HepG2 (cell line): ENCODE data around the gene TBC1D16. TPM values are rescaled to one million over a fixed set of nuclear protein-coding genes. Genes with fewer than 3 reads are reported as not detected.
A peak's percentile ranks its signal among the peaks of the same experiment; 100 is the strongest.

Experiments
- CHD4 ChIP-seq: fragments of 200-600 bp; sonication (generic); IDR thresholded peaks from 2 replicates; pipeline ENCODE4 v1.7.0; 2017; ENCODE audit warnings: mild to moderate bottlenecking, low read length, borderline replicate concordance
- PITX1 ChIP-seq: sonication (generic); formaldehyde crosslinking; IDR thresholded peaks from 2 replicates; pipeline ENCODE4 v1.5.1; 2020; ENCODE audit warnings: mild to moderate bottlenecking, missing genetic modification reagents
- RARA ChIP-seq: IDR thresholded peaks from 2 replicates; pipeline ENCODE4 v1.6.1; 2016; ENCODE audit warnings: missing genetic modification reagents, missing compliant biosample characterization
- RBM22 ChIP-seq: fragments of 200-400 bp; formaldehyde crosslinking; optimal IDR thresholded peaks from 2 replicates; pipeline ENCODE3; 2017; ENCODE audit warnings: mild to moderate bottlenecking, low read length, moderate library complexity
- RXRB ChIP-seq: IDR thresholded peaks from 2 replicates; pipeline ENCODE4 v1.6.1; 2016; ENCODE audit warnings: borderline replicate concordance, missing genetic modification reagents, missing compliant biosample characterization
- TAF15 ChIP-seq: fragments of 200-400 bp; formaldehyde crosslinking; IDR thresholded peaks from one replicate; pipeline ENCODE4 v1.6.1; 2018; ENCODE audit warnings: mild to moderate bottlenecking, low read depth, low read length; ENCODE audit not compliant: poor library complexity, severe bottlenecking
- TIGD3 ChIP-seq: sonication (generic); formaldehyde crosslinking; IDR thresholded peaks from 2 replicates; pipeline ENCODE4 v1.5.1; 2020; ENCODE audit warnings: mild to moderate bottlenecking, missing genetic modification reagents, borderline replicate concordance
- ZBTB20 ChIP-seq: sonication (generic); formaldehyde crosslinking; IDR thresholded peaks from 2 replicates; pipeline ENCODE4 v1.8.1; 2023; ENCODE audit warnings: missing genetic modification reagents, low read depth, mild to moderate bottlenecking, borderline replicate concordance
- ZBTB4 ChIP-seq: sonication (generic); formaldehyde crosslinking; IDR thresholded peaks from 2 replicates; pipeline ENCODE4 v1.4.0; 2020; ENCODE audit warnings: missing genetic modification reagents, mild to moderate bottlenecking, borderline replicate concordance
- ZNF18 ChIP-seq: sonication (generic); formaldehyde crosslinking; IDR thresholded peaks from 2 replicates; pipeline ENCODE4 v1.8.0; 2022; ENCODE audit warnings: mild to moderate bottlenecking, missing genetic modification reagents; ENCODE audit not compliant: insufficient replicate concordance
- ZNF33B ChIP-seq: sonication (generic); formaldehyde crosslinking; IDR thresholded peaks from 2 replicates; pipeline ENCODE4 v1.5.1; 2020; ENCODE audit warnings: mild to moderate bottlenecking, missing genetic modification reagents
- ZNF468 ChIP-seq: sonication (generic); formaldehyde crosslinking; IDR thresholded peaks from 2 replicates; pipeline ENCODE4 v1.8.0; 2022; ENCODE audit warnings: mild to moderate bottlenecking, moderate library complexity, missing genetic modification reagents
- ZNF800 ChIP-seq: sonication (generic); formaldehyde crosslinking; IDR thresholded peaks from 2 replicates; pipeline ENCODE4 v1.4.0; 2020; ENCODE audit warnings: missing genetic modification reagents
- polyA plus RNA-seq, 8 experiments: library from polyadenylated mRNA; depleted of rRNA in 3 of 8; stranded (reverse) in 7 of 8; unstranded in 1 of 8; fragments of >200 nt; fragmentation: Illumina TruSeq in 4 of 8; extraction: Trizol in 4 of 8; gene quantifications; 2 replicates each; pipeline versions ENCODE4 v1.2.1 to v1.2.3, GENCODE V29; 2011 to 2016; ENCODE audit warnings: low read depth in 4 of 8, missing spikeins in 1 of 8, mixed read lengths in 1 of 8; ENCODE audit not compliant: insufficient read depth in 1 of 8
- total RNA-seq, 5 experiments: library from RNA; depleted of rRNA; stranded (reverse); fragments of >200 nt; fragmentation: Illumina TruSeq; extraction: Trizol; gene quantifications; 2 replicates each; pipeline ENCODE4 v1.2.3, GENCODE V29; 2016; ENCODE audit warnings: low read depth in 1 of 5

Gene TBC1D16
- total and polyA plus RNA-seq, 2 of the 13 experiments (the other 11 are each of a cell fraction or from before 2014, with no cell fraction given): 14.9 to 24.9 TPM

DNA sequence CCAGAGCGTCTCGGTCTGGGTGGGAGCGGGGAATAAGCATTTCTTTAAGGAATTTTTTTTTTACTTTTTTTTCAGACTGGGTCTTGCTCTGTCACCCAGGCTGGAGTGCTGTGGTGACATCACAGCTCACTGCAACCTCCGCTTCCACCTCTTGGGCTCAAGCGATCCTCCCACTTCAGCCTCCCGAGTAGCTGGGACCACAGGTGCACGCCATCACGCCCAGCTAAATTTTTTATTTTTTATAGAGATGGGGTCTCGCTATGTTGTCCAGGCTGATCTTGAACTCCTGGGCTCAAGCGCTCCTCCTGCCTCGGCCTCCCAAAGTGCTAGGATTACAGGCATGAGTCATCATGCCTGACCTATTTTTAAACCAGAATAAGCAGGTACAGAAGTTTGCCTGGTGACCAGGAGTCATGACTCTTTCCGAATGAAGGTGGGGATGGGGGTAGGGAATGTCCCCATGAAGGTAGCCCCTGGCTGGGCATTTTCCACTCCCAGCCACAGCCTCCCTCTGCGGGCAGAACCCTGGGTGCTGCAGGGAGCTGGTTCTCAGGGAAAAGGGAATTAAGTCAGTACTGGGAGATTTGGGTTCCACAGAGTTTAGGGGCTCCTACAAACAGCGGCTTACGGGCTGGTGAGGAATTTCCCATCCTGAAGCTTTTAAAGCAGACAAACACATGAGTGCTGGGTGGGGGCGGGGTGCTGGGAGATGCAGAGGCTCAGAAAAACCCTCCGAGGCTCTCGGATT is 48.3 kb downstream of the TBC1D16 start (continued):
- TF ChIP-seq ZNF18 (peak; percentile 86), PITX1 (CRISPR knock-in tag) (no peak), ZBTB4 (no peak), CHD4 (no peak; the same call in 1 of the 2 replicates), RXRB (CRISPR knock-in tag) (0 out of 2 replicates have a peak, but pooled peaks have one; percentile 35), RARA (CRISPR knock-in tag) (peak; percentile 57), ZBTB20 (CRISPR knock-in tag) (no peak), TAF15 (no peak), ZNF800 (CRISPR knock-in tag) (no peak; the same call in 1 of the 2 replicates), ZNF468 (CRISPR knock-in tag) (no peak), TIGD3 (no peak), ZNF33B (CRISPR knock-in tag) (no peak; the same call in 1 of the 2 replicates), RBM22 (no peak)
